NCI-H345 treated with DMSO at 0.1 percent for 48 hours (cell line): ENCODE results near the gene PEX1.
"Not testable (repeated sequence)": the region's sequence is repeated elsewhere in the genome, so short reads cannot be mapped to it uniquely, and the experiment has no call there.

Experiments
- DNase-seq: peaks from one replicate; lab custom pipeline; 2025; ENCODE audit not compliant: unreplicated experiment; lab: John Stamatoyannopoulos, UW

The PEX1 gene

GRCh38 chr7:92528188-92528957 is at the start of gene PEX1, which contains the start of gene RBM48:
Gene PEX1, minus strand, starts transcription at chr7:92528520. Its CDS starts 85 bp downstream, at chr7:92528435.
Gene RBM48, plus strand, starts transcription at chr7:92528795. Its CDS starts 19 bp downstream, at chr7:92528814.
- peak; percentile 97 for DNase-seq

- no peak for DNase-seq
These were observed 48.0 kb upstream of the PEX1 start for GRCh38 chr7:92576296-92576695.

GRCh38 chr7:92569137-92569536 is 40.8 kb upstream of the PEX1 start:
- no peak for DNase-seq

- DNase-seq: no peak
These were observed 39.1 kb upstream of the PEX1 start for GRCh38 chr7:92567460-92567859.

GRCh38 chr7:92563345-92563744 is 35.0 kb upstream of the PEX1 start:
- no peak for DNase-seq

GRCh38 chr7:92560602-92561001 is 32.3 kb upstream of the PEX1 start:
- no peak for DNase-seq

GRCh38 chr7:92557808-92558362 is 29.6 kb upstream of the PEX1 start:
- no peak for DNase-seq

- no peak for DNase-seq
These were observed 28.9 kb upstream of the PEX1 start for GRCh38 chr7:92557249-92557648.

GRCh38 chr7:92550194-92550593 is 21.9 kb upstream of the PEX1 start:
- DNase-seq: no peak

GRCh38 chr7:92547579-92547978 is 19.3 kb upstream of the PEX1 start:
- DNase-seq: no peak

- DNase-seq: no peak
These were observed 18.7 kb upstream of the PEX1 start for GRCh38 chr7:92546856-92547497.

GRCh38 chr7:92545116-92545515 is 16.8 kb upstream of the PEX1 start:
- not testable (repeated sequence) for DNase-seq

- DNase-seq: not testable (repeated sequence)
These were observed 15.2 kb upstream of the PEX1 start for GRCh38 chr7:92543542-92543941.

- DNase-seq: no peak
These were observed 6.3 kb upstream of the PEX1 start for GRCh38 chr7:92534572-92534971.

GRCh38 chr7:92528958-92529264 is 591 bp upstream of the PEX1 start:
- DNase-seq: no peak

GRCh38 chr7:92527300-92528187 is 776 bp downstream of the PEX1 start:
- peak; percentile 48 for DNase-seq

GRCh38 chr7:92523110-92523509 is 5.2 kb downstream of the PEX1 start:
- no peak for DNase-seq

- DNase-seq: no peak
These were observed 8.3 kb downstream of the PEX1 start for GRCh38 chr7:92520024-92520423.

GRCh38 chr7:92517631-92518030 is 10.7 kb downstream of the PEX1 start:
- DNase-seq: no peak

- DNase-seq: no peak
These were observed 15.0 kb downstream of the PEX1 start for GRCh38 chr7:92513167-92513902.

- DNase-seq: no peak
These were observed 19.4 kb downstream of the PEX1 start for GRCh38 chr7:92508946-92509345.
